Superior temporal gyrus (tissue), 1 donor: ENCODE measurements around the gene SP3.

Source experiments
- DNase-seq: peaks from one replicate; pipeline ENCODE4 v3.0.0-alpha.2; 2016; ENCODE audit errors: extremely low spot score

Gene SP3

GRCh38 chr2:173968551-173968950 lies 3.4 kb upstream of the SP3 start:
- DNase-seq, result no peak

GRCh38 chr2:173966274-173967098 lies 1.3 kb upstream of the SP3 start:
- no peak for DNase-seq

GRCh38 chr2:173964565-173965371 lies 405 bp downstream of the SP3 start:
- peak; percentile 64 for DNase-seq

GRCh38 chr2:173963817-173964564 lies 1.2 kb downstream of the SP3 start:
- DNase-seq, result peak; percentile 68

GRCh38 chr2:173963323-173963816 lies 1.8 kb downstream of the SP3 start:
- DNase-seq, result peak; percentile 68

- DNase-seq, result no peak
These were observed 2.5 kb downstream of the SP3 start for GRCh38 chr2:173962583-173963110.

GRCh38 chr2:173962031-173962430 lies 3.1 kb downstream of the SP3 start:
- no peak for DNase-seq

GRCh38 chr2:173961346-173961705 lies 3.8 kb downstream of the SP3 start:
- DNase-seq, result no peak

GRCh38 chr2:173959909-173960308 lies 5.3 kb downstream of the SP3 start:
- no peak for DNase-seq

GRCh38 chr2:173959358-173959884 lies 5.8 kb downstream of the SP3 start:
- DNase-seq, result no peak

GRCh38 chr2:173958198-173958846 lies 6.9 kb downstream of the SP3 start:
- no peak for DNase-seq

GRCh38 chr2:173957517-173957916 lies 7.7 kb downstream of the SP3 start:
- DNase-seq, result no peak

GRCh38 chr2:173956454-173956853 lies 8.7 kb downstream of the SP3 start:
- no peak for DNase-seq

- DNase-seq, result no peak
These were observed 9.3 kb downstream of the SP3 start for GRCh38 chr2:173955867-173956266.

GRCh38 chr2:173955004-173955403 lies 10.2 kb downstream of the SP3 start:
- DNase-seq, result no peak

GRCh38 chr2:173953047-173953424 lies 12.1 kb downstream of the SP3 start:
- no peak for DNase-seq

- no peak for DNase-seq
These were observed 12.7 kb downstream of the SP3 start for GRCh38 chr2:173952267-173953046.

GRCh38 chr2:173948842-173949241 lies 16.3 kb downstream of the SP3 start:
- no peak for DNase-seq

- DNase-seq, result no peak
These were observed 17.0 kb downstream of the SP3 start for GRCh38 chr2:173948198-173948597.

GRCh38 chr2:173947131-173947530 lies 18.0 kb downstream of the SP3 start:
- DNase-seq, result no peak
